Measurements from ENCODE around the gene STAT6.
A peak's percentile ranks its signal among the peaks of the same experiment; 100 is the strongest.

Gene STAT6

DNA sequence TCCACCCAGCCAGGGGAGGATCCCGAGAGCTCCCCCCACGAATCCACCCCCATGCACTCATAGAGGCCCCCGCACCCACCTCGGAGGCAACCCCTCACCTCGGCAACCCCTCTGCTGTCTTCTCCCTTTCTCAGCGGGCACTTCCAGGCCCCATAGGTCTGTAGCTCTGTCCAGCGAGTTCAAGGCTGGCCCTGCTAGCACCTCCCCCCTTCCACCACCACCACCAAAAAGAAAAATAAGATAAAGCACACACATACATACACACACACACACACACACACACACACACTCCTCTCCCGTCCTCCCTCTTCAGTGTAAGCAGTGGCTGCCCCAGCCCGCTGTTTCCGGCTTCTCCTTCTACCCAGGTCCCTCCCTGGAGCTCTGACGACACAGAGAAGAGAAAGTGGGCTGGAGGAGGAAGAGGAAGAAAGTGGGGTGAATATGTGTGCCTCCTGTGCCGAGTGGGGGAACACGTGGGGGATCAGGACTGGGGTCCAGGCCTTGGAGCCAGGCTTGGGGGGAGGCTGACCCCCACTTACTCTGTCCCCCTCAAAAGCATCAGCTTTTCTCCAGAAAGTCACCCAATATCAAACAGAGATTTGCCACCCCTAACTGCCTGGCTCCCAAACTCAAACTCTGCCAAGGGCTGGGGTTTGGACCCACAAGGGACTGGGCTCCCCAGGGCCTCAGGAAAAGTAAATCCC is at the start of gene STAT6:
Gene STAT6, minus strand, starts transcription at position 332 of the 704 bp plus-strand sequence. CDS start 3,084 bp downstream, outside the sequence.
- peak; percentile 60 to 67 for DNase-seq (ENCODE audit: low read depth in 2 of 2)

GRCh38 chr12:57160741-57161140 is 49.6 kb upstream of the STAT6 start:
- DNase-seq (ENCODE audit: low read depth in 2 of 2): no peak

DNA sequence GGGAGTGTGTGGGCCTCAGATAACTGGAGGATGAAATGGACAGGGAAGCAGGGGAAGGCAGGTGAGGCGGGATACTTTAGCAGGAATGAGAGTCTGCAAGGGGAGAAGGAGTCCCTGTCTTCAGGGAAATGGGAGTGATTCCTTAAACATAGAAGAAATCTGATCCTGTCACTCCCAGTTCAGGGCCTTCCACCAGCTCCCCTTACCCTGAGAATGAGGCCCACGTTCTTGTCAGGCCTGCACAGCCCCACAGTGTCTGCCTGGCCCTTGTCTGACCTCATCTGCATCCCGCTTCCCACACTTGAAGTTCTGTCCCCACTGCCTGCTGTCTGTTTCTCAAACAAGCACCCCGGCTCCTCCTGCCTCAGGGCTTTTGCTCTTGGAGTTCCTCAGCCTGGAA is 48.9 kb upstream of the STAT6 start:
- DNase-seq (ENCODE audit: low read depth in 2 of 2): no peak

DNA sequence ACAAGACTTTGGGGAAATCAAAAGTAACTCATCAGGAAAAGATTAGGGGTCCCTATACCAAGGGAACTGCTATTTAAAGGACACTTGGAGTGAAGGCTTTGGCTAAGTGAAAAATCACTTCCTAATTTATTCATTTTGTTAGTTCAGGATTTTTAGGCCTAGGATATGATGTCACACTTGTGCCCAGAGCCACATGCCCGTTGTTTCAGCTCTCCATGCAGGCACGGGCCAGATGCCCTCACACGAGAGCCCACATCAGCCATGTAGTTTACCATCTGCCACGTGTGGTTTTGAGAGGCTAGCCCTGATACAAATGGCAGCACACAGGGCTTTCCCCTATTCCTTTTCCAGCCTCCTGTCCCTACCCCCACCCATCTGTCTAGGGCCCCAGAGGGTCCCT is 48.1 kb upstream of the STAT6 start:
- DNase-seq (ENCODE audit: low read depth in 2 of 2): no peak

DNA sequence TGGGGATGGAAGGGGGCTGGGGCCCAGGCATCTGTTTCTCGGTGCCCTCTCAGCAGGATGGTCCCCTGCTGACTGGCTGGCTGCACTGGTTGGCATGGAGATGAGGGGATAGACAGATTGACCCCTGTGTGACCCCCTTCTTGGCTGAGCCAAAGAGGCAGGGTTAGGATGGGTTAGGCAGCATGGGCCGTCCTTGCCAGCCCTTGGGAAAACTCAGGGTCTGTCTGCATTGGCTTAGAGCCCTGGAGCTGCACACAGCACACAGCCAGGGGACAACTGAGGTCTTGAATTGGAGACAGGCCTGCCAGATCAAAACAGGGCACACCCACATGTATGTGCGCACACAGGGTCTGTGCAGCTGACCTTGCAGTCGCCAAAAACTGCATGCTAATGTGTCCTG is 47.5 kb upstream of the STAT6 start:
- no peak for DNase-seq (ENCODE audit: low read depth in 2 of 2)

GRCh38 chr12:57158186-57158585 is 47.0 kb upstream of the STAT6 start:
- DNase-seq (ENCODE audit: low read depth in 2 of 2): no peak

- no peak for DNase-seq (ENCODE audit: low read depth in 2 of 2)
Measured at GRCh38 chr12:57157588-57158173, 46.5 kb upstream of the STAT6 start.

DNA sequence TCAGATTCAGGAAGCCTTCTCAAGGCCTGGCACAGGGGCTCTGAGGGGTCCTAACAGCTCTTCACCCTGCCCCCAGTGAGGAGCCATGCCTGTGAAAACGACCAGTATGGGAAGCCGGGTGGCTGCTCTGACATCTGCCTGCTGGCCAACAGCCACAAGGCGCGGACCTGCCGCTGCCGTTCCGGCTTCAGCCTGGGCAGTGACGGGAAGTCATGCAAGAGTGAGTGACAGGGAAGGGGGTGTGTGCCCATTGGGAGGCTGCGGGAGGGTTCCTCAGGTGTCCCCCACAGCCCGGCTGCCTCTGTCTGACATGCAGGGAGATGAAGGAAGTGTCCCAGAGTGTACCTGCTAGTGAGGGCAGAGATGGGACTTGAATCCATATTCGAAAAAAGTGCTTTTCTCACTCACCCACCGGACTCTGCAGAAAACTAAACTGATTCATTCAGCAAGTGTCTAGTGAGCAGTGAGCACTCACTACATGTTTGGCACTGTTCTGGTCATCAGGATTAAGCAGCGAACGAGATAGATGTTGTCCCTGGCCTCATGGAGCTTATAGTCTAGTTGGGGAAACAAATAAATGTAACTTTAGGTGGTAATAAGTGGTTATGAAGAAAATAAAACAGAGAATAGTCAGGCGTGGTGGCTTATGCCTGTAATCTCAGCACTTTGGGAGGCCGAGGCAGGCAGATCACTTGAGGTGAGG is 45.7 kb upstream of the STAT6 start:
- no peak for DNase-seq (ENCODE audit: low read depth in 2 of 2)

DNA sequence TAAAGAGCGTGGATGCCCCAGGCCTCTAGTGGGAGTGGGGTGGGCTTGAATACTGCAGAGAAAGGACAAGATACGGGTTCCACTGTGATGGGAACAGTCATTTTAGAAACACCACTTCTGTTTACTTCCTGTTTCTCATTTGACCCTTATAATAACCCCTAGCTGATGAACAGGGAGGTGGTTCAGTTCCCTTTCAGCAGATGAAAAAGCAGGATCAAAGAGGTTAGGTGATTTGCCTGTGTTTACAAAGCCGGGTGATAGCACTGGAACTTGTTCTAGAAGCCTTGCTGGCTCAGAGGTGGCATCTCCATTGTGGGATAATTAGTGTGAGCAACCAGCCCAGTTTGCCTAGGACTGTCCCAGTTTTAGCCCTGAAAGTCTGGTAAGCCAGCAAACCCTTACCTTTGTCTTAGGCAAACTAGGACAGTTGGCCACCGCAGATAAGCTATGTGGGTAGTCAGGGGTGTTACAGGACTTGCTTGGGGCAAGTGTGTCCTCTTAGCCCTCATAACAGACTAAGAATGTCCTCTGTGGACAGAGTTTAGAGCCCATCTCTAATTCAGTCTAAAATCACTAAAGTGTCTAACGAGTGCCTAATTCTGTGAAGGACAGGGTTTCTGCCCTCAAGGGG is 43.8 kb upstream of the STAT6 start:
- DNase-seq (ENCODE audit: low read depth in 2 of 2): no peak

DNA sequence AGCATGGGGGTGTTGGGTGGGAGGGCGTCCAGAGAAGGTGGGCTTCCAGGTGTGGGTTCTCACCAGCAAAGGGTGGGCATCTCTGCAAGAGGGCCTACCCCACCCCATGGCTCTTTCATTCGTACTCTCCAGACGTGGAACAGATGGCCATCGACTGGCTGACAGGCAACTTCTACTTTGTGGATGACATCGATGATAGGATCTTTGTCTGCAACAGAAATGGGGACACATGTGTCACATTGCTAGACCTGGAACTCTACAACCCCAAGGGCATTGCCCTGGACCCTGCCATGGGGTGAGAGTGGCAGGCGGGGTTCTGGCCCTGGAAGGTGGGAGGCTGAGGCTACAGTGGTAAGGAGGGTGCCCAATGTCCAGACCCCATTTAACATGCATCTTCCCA is 42.9 kb upstream of the STAT6 start:
- no peak for DNase-seq (ENCODE audit: low read depth in 2 of 2)

GRCh38 chr12:57153415-57153997 is 42.3 kb upstream of the STAT6 start:
- DNase-seq (ENCODE audit: low read depth in 2 of 2): no peak

GRCh38 chr12:57152639-57153038 is 41.5 kb upstream of the STAT6 start:
- no peak for DNase-seq (ENCODE audit: low read depth in 2 of 2)

DNA sequence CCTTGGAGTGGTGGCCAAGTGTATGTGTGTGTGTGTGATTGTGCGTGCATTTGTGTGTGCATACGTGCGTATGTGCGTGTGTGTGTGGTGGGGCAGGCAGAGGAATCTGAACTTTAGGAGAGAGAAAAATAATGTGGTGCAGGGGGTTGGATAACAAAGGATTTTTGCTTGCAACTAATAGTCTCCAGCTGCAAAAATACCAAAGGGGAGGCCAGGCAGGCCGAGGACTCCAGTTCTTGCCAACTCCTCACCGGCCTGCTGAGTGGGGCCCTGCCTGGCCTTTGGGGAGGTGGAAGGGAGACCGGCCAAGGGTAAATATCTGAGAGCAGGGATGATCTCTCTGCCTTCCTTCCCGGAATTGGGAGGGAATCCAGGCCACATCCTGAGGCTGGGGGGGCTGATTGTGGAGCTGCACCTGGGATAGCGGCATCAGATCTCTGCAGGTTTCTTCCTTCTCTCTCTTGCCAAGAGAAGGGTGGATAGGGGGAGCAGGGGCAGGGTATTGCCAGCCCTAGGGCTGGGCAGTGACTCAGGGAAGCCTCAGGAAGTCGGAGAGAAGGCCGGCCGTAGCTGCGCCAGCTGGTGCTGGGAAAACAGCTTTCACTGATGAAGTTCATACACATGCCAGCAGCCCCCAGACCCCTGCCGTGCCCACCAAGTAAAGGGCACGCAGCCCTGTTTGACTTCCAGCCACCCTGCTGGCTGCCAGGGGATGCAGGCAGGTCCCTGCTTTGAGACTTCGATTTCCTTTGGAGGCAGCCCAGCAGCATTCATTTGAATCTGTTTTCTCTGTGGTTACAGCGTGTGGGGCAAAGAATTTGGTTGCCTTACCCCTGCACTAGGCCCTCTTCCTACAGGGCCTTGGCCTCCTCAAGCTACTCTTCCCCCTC is 40.8 kb upstream of the STAT6 start:
- DNase-seq (ENCODE audit: low read depth in 2 of 2): no peak

DNA sequence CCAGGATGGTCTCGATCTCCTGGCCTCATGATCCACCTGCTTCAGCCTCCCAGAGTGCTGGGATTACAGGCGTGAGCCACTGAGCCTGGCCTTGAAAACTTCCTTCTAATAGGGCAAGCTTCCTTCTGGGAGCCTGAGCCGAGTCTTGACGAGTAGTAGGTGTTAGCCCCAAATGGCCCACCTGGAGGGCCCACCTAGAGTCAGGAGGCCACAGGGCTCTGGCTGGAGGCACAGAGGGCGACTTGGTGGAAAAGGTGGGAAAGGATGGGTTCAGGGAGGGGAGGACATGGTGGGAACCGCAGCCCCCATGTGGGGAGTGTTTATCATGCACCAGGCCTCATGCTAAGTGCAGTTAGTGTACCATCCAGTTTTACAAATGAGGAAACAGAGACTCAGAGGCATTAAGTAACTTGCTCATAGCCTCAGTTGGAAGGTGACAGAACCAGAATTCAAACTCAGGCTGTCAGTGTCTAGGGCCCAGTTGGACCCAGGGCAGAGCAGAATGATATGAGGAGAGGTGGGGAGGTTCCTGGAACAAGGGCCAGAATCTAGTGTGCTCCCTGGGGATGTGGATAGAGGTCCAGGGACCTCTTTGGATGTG is 39.3 kb upstream of the STAT6 start:
- no peak for DNase-seq (ENCODE audit: low read depth in 2 of 2)

GRCh38 chr12:57149245-57149900 is 38.2 kb upstream of the STAT6 start:
- no peak for DNase-seq (ENCODE audit: low read depth in 2 of 2)

- no peak for DNase-seq (ENCODE audit: low read depth in 2 of 2)
Measured at GRCh38 chr12:57148469-57149244, 37.5 kb upstream of the STAT6 start.

- DNase-seq (ENCODE audit: low read depth in 2 of 2): no peak
Measured at GRCh38 chr12:57146961-57147944, 36.1 kb upstream of the STAT6 start, which contains the start of gene LRP1-AS. LRP1-AS (minus strand) TSS chr12:57147619.

- DNase-seq (ENCODE audit: low read depth in 2 of 2): no peak
Measured at GRCh38 chr12:57146092-57146491, 34.9 kb upstream of the STAT6 start.
